ENCODE measurements around the gene RFC3. TPM values are rescaled to one million over a fixed set of nuclear protein-coding genes. Genes with fewer than 3 reads are reported as not detected.

Gene RFC3
- total RNA-seq, 1 experiment from 2014 or later: 20.4 TPM

GRCh38 chr13:33859691-33860303 lies 41.8 kb downstream of the RFC3 start:
- intact Hi-C loops (cut with micrococcal nuclease; ENCODE audit: unreplicated experiment): no loop called here
- TF ChIP-seq CTCF (conservative IDR thresholded peaks at IDR 0.05) (no peak), EZH2 (IDR thresholded peaks at IDR 0.05; ENCODE audit: low read depth) (no peak)
- no peaks in the 10 kb centered on the region for H3K27me3 ChIP-seq (ENCODE audit: insufficient read depth, low read depth)
- no peak overlapping the region for H3K27ac ChIP-seq
- no peaks in the 10 kb centered on the region for H3K36me3 ChIP-seq (ENCODE audit: low read depth)
- no peaks in the 10 kb centered on the region for H3F3A ChIP-seq (ENCODE audit: insufficient read depth, low read depth)
- H3K79me2 ChIP-seq (ENCODE audit: low read depth): no peaks in the 10 kb centered on the region
- no peak for DNase-seq
- H2AFZ ChIP-seq: no peak overlapping the region
- BruUV-seq (replicated peaks): no TSS peak
- H3K4me3 ChIP-seq: no peak overlapping the region
- ChIA-PET CTCF (no interaction called here), POLR2A (ENCODE audit: unreplicated experiment) (no interaction called here)
- no peaks in the 10 kb centered on the region for H4K20me1 ChIP-seq (ENCODE audit: insufficient read depth)
- no peaks in the 10 kb centered on the region for H3K9me3 ChIP-seq (ENCODE audit: insufficient read depth, low read depth)
- H3K9me2 ChIP-seq (ENCODE audit: insufficient read depth): no peaks in the 10 kb centered on the region
- no peaks in the 10 kb centered on the region for H3K4me1 ChIP-seq (replicated peaks; ENCODE audit: insufficient read depth)
- H3K4me2 ChIP-seq: no peak overlapping the region

- no peak overlapping the region for H3K4me3 ChIP-seq
- no peaks in the 10 kb centered on the region for H3K4me1 ChIP-seq (replicated peaks; ENCODE audit: insufficient read depth)
- no peaks in the 10 kb centered on the region for H3K9me2 ChIP-seq (ENCODE audit: insufficient read depth)
- H3K79me2 ChIP-seq (ENCODE audit: low read depth): no peaks in the 10 kb centered on the region
- H3K27ac ChIP-seq: no peak overlapping the region
- ChIA-PET CTCF (no interaction called here), POLR2A (ENCODE audit: unreplicated experiment) (no interaction called here)
- H3K4me2 ChIP-seq: no peak overlapping the region
- TF ChIP-seq CTCF (conservative IDR thresholded peaks at IDR 0.05) (no peak), EZH2 (IDR thresholded peaks at IDR 0.05; ENCODE audit: low read depth) (no peak)
- no peak overlapping the region for H2AFZ ChIP-seq
- no peaks in the 10 kb centered on the region for H3F3A ChIP-seq (ENCODE audit: insufficient read depth, low read depth)
- no peak for DNase-seq
- intact Hi-C loops (cut with micrococcal nuclease; ENCODE audit: unreplicated experiment): no loop called here
- BruUV-seq (replicated peaks): no TSS peak
- H3K9me3 ChIP-seq (ENCODE audit: insufficient read depth, low read depth): no peaks in the 10 kb centered on the region
- H3K27me3 ChIP-seq (ENCODE audit: insufficient read depth, low read depth): no peaks in the 10 kb centered on the region
- H3K36me3 ChIP-seq (ENCODE audit: low read depth): no peaks in the 10 kb centered on the region
- H4K20me1 ChIP-seq (ENCODE audit: insufficient read depth): no peaks in the 10 kb centered on the region
Measured at GRCh38 chr13:33860526-33860925, 42.6 kb downstream of the RFC3 start.

GRCh38 chr13:33862016-33862415 lies 44.1 kb downstream of the RFC3 start:
- Histone ChIP-seq H3K9me3 (ENCODE audit: insufficient read depth, low read depth) (no peaks in the 10 kb centered on the region), H3K27ac (no peak overlapping the region), H2AFZ (no peak overlapping the region), H3K36me3 (ENCODE audit: low read depth) (no peaks in the 10 kb centered on the region), H3F3A (ENCODE audit: insufficient read depth, low read depth) (no peaks in the 10 kb centered on the region), H3K9me2 (ENCODE audit: insufficient read depth) (no peaks in the 10 kb centered on the region), H4K20me1 (ENCODE audit: insufficient read depth) (no peaks in the 10 kb centered on the region), H3K4me1 (replicated peaks; ENCODE audit: insufficient read depth) (no peaks in the 10 kb centered on the region), H3K27me3 (ENCODE audit: insufficient read depth, low read depth) (no peaks in the 10 kb centered on the region), H3K4me3 (no peak overlapping the region), H3K4me2 (no peak overlapping the region), H3K79me2 (ENCODE audit: low read depth) (no peaks in the 10 kb centered on the region)
- no peak for TF ChIP-seq EZH2 (IDR thresholded peaks at IDR 0.05; ENCODE audit: low read depth)
- TF ChIP-seq CTCF (conservative IDR thresholded peaks at IDR 0.05): no peak
- intact Hi-C loops (cut with micrococcal nuclease; ENCODE audit: unreplicated experiment): no loop called here
- CTCF ChIA-PET: no interaction called here
- POLR2A ChIA-PET (ENCODE audit: unreplicated experiment): no interaction called here
- no TSS peak for BruUV-seq (replicated peaks)
- DNase-seq: no peak

All from PC-9 (cell line).